GM18505 (cell line): ENCODE measurements around the gene SLC6A11.

Source experiments
- ATAC-seq: cut with Tn5 transposase; IDR thresholded peaks from one replicate; pipeline ENCODE4 v1.9.1; 2021; ENCODE audit not compliant: unreplicated experiment
- POLR2A ChIP-seq: IDR thresholded peaks from 4 replicates; pipeline ENCODE4 v1.6.1; 2011; ENCODE audit warnings: borderline replicate concordance; ENCODE audit not compliant: insufficient read depth, insufficient read length; ENCODE audit errors: extremely low read depth

SLC6A11 gene

DNA sequence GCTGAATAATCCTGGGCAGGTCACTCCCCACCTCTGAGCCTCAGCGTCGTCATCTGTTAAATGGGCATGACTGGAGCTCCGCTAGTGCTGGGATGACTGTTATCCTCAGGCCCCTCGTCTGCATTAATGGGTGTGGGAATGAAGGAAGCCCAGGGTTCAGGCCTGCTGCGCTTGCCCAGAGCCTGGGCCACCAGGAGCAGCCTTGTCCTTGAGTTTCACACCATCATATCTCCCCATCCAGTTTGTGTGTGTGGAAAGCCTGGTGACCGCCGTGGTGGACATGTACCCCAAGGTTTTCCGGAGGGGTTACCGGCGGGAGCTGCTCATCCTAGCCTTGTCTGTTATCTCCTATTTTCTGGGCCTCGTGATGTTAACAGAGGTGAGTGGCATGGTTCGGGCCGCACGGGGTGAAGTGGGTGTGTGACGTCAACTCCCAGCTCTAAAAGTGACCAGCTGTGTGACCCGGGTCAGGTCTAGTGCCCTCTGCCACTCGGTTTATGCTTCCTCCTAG, 113.0 kb downstream of the SLC6A11 start:
- no peak for ATAC-seq
- no peak for TF ChIP-seq POLR2A

DNA sequence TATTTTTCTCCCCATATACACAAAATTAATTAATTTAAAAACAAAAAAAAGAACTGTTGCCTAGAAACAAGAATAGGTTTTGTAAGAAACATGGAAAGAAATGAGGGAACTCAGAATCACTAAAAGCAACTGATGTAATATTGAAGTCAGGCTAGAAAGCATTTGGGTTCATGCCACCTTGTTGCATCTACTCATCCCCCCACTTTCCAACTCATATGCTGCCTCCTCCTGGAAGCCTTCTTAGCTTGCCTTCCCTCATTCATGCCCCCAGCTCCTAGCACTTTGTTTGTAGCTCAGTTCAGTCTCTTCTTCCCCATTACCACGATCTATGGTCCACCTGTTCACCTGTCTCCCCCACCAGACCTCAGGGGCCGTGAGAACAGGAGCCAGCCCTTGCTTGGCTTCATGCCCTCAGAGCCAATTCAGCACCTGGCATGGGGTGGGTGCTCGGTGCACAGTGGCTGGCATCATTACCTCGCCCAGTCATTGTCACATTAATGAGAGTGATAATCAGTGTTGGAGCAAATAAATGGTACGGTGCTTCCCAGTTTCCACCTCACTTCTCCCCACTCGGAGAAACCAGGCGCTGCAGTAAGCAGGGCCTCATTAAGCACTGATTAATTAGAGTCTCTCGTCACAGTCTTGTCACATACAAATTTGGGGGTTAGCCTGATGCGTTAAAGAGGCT, 114.1 kb downstream of the SLC6A11 start:
- ATAC-seq: no peak
- TF ChIP-seq POLR2A: no peak

DNA sequence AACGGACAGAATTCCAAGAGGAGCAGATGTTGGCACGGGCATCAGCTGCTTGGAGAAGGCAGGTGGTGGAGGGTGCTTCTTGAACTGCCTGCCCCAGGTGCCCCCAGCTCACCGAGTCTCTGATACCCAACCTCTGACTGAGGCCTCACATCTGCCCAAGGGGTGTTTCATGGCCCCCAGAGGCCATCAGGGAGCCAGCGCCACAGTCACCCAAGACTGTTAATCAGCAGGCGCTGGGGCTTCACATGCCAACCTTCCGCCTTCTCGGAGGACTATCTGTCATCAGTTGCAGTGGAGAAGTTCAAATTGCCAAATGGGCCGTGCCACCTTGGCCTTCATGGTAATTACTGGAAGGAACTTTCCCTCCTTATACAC, 114.6 kb downstream of the SLC6A11 start:
- TF ChIP-seq POLR2A: no peak
- ATAC-seq: no peak

DNA sequence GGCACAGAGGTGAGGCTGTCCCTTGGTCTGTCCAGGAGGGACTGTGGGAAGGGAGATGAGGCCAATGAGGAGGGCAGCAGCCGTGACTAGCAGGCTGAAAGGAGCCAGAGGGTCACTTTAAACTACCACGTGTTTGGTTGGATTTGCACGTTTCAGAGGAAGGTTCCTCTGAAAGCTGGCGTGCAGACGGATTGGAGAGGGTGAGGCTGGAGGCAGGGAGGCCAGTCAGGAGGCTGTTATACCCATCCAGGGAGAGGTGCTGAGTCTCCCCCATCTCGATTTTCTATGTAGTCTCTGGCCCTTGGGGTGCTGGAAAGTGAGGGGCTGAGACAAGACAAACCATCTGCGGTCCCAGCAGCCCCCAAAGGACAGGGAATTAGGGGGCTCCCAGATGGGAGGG, 116.6 kb downstream of the SLC6A11 start:
- ATAC-seq: no peak
- no peak for TF ChIP-seq POLR2A

DNA sequence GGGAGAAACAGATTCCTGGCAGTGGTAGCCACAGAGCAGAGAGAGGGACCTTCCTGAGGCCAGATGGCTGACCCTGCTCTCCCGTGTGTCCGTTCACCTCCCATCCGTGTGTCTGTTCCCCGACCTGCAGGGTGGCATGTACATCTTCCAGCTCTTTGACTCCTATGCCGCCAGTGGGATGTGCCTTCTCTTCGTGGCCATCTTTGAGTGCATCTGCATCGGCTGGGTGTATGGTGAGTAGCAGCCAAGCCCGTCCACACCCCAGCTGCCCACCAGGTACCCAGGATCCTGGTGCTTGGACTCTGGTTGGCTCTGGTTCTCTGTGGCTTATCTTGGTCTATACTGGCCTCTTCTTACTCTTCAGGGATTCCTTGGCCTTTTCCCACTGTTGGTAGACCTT, 117.0 kb downstream of the SLC6A11 start:
- TF ChIP-seq POLR2A: no peak
- no peak for ATAC-seq

DNA sequence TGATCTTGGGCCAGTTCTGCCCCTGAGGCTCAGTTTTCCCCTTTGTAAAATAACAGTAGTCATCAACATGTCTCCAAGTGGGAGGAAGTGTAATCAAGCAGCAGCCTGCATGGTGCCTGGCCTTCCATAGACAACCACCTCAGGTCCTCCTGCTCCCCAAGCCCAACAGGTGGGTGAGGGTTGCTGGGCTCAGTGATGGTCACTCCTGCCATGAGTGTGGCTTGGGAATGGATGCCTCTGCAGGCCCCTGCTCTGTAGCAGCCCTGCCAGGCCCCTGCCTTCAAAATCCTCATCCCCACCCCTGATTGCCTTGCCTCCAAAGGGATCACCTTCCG, 117.4 kb downstream of the SLC6A11 start:
- no peak for ATAC-seq
- TF ChIP-seq POLR2A: no peak

DNA sequence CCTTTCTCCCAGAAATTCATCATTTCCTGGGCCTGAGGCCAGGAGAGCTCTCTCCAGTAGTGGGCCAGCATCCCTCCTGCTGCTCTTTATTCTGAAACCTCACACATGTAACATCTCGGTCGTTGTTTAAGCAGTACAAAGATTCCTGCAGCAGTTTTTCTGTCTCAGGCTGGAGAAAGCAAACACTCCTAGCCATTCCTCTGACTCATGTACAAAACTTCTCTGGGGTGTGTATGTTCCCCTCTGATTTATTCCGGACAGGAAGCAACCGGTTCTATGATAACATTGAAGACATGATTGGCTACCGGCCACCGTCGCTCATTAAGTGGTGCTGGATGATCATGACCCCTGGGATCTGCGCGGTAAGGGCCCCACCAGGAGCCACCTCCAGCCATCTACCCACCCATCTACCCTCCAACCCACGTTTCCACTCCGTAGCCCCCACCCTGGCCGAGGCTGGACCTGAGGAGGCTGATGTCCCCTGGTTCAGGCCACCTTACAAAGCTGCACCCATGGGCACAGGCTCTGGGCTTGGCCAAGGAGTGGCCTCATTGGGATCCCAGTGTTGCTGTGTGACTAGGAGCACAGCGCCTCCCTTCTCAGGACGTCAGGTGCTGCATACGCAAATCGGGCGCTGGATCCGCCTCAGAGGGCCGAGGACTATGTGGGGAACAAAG, 117.9 kb downstream of the SLC6A11 start:
- no peak for ATAC-seq
- TF ChIP-seq POLR2A: no peak

DNA sequence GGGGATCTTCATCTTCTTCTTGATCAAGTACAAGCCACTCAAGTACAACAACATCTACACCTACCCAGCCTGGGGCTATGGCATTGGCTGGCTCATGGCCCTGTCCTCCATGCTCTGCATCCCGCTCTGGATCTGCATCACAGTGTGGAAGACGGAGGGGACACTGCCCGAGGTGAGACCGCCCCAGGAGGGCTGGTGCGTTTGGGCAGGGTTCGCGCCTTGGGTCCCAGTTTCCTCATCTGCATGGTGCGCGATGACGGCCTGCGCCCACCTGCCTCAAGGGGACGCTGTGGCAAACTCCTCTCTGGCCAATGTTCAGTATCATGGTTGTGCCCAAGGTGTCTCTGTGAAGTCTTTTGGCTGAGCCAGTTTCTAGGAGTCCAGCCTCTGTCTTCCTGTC, 119.0 kb downstream of the SLC6A11 start:
- ATAC-seq: no peak
- TF ChIP-seq POLR2A: no peak

DNA sequence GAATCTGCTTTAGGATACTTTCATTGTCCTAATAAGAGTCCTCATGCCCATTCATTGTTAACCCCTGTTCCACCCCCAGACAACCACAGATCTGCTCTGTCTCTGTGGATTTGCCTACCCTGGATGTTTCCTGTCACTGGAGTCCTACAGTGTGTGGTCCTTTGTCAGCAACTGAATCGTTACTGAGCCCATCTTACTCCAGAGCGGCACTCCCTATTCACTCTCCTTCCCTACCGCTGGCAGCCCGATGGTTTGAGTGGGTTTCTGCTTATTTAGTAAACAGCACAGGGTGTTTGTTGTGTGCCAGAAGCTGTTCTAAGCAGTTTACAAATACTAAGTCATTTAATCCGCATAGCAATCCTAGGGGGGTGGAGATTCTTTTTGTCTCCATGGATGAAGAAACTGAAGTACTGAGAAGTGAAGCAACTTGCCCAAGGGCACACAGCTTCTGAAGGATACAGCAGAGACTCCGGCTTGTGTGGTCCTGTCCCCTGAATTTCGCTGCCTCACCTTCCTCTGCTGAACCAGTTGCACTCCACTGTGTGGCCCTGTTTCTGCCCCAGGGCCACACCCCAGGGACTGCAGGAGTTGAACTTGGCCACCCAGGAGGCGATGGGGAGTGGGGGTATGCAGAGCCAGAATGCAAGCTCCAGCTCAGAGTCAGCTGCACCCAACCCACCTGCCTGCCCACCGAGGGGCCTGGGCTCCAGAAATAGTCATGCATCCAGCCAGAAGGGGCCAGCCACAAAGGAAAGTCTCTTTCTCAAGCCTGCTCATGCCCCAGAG, 120.0 kb downstream of the SLC6A11 start:
- ATAC-seq: no peak
- TF ChIP-seq POLR2A: no peak

DNA sequence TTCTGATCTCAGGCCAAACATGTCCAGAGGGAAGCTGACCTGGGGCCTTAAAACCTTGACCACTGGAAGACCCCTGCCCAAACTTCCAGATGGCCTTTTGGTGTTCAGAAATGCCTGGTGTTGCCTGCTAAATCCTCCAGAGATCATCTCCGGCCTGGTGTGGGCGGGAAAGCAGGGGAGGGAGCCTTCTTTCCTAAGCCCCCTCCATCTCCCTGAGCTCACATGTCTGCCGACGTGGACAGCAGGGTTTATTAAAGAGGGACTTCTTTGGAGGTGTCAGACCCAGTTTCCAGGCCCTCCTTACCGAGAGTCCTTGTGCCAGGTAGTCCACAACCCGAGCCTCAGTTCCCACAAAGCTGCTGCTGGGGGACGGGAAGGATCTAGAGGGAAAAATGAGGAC, 120.7 kb downstream of the SLC6A11 start:
- no peak for ATAC-seq
- TF ChIP-seq POLR2A: no peak

DNA sequence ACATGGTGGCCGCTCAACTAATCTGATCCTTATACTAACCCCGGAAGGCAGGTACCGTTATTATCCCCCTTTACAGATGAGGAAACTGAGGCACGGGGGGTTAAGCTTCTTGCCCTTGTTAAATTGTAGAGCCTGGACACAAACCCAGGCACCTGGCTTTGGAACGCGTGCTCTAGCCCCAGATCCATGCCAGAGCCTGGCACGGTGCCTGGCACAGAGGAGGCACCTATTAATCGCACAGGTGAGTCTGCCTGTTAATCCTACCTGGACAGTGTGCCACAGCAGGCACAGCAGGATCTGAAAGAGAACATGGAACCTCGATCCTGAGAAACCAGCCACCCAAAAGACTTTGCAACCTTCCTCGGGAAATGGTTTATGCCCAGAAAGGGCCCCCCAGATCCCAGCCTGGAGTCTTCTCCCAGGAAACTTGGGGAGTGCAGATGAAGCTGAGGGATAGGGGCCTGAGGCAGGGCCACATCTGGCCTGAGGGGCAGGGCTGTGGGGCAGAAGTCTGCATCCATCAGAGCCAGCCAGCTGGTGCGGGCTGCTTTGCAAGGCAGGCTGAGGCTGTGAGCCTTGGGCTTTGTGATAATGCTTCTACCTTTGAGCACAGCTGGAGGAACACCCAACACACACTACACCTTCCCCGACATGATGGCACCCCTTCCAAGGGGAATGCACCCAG, 121.3 kb downstream of the SLC6A11 start:
- ATAC-seq: no peak
- no peak for TF ChIP-seq POLR2A

DNA sequence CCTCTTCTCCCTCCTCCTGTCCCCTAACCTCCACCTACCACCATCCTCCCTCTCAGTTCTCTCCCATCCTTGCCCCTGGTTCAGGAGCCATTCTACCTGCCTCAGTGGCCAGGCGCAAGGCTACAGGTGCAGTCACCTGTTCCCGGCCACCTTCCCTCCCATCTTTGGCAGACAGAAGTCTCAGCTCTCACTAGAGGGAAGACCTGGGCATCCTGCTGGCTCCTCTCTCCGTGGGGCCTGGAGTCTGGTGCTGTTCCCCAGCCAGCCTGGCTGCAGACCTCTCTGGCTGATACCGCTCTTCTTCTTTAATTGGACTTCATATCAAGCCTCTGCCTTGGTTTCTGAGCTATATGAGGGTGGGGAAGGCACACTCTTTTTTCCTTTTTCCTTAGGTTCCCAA, 123.5 kb downstream of the SLC6A11 start:
- no peak for ATAC-seq
- no peak for TF ChIP-seq POLR2A

DNA sequence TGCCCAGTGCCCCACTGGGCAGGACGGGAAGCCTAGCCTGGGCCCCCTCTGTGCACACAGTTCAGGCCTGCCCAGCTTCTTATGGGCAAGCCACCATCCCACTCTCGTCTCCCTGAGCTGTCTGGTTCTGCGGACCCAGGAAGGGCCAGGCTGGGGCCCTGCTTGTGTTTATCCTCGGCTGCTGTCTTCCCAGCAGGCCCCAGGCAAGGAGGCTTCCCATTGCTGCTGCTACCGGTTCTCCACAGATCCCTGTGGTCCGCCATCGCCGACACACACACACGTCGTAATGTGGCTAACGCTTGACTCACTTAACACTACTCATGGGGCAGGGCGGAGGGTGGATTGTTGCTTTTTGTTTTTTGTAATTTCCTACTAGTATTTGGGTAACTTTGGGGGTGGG, 124.1 kb downstream of the SLC6A11 start:
- TF ChIP-seq POLR2A: no peak
- no peak for ATAC-seq
